IgD-negative memory B cell (primary cell): ENCODE data around the gene ZNF467. TPM values are rescaled to one million over a fixed set of nuclear protein-coding genes. Genes with fewer than 3 reads are reported as not detected.

Source experiments
- H3K27ac Mint-ChIP-seq, 3 donors: one replicate each; pipeline ENCODE4 v1.8.0; 2020 to 2022; ENCODE audit warnings: mild to moderate bottlenecking in 3 of 3, mixed read lengths in 3 of 3, moderate library complexity in 1 of 3
- H3K27me3 Mint-ChIP-seq: one replicate; pipeline ENCODE4 v1.8.0; 2021; ENCODE audit warnings: mixed read lengths
- H3K36me3 Mint-ChIP-seq: one replicate; pipeline ENCODE4 v1.8.0; 2020; ENCODE audit warnings: mild to moderate bottlenecking, mixed read lengths
- H3K4me1 Mint-ChIP-seq, 3 donors: one replicate each; pipeline ENCODE4 v1.8.0; 2020 to 2022; ENCODE audit warnings: mixed read lengths in 3 of 3, mild to moderate bottlenecking in 1 of 3
- H3K4me3 Mint-ChIP-seq, 4 donors: one replicate each; pipeline ENCODE4 v1.8.0; 2020 to 2022; ENCODE audit warnings: mild to moderate bottlenecking in 4 of 4, mixed read lengths in 4 of 4, moderate library complexity in 3 of 4
- H3K9me3 Mint-ChIP-seq, 3 donors: one replicate each; pipeline ENCODE4 v1.8.0; 2020 to 2021; ENCODE audit warnings: mixed read lengths in 3 of 3, mild to moderate bottlenecking in 1 of 3
- polyA plus RNA-seq: library from polyadenylated mRNA; unstranded; fragments of 300-500 nt; fragmentation: Illumina TruSeq; gene quantifications from one replicate; pipeline ENCODE4 v1.2.3, GENCODE V29; 2021

Gene ZNF467
- polyA plus RNA-seq, 1 donor from 2014 or later: not detected

GRCh38 chr7:149799397-149800168 is 26.2 kb upstream of the ZNF467 start:
- Mint-ChIP-seq H3K36me3 (no peaks in the 10 kb centered on the region), H3K27ac (no peak overlapping the region), H3K9me3 (no peaks in the 10 kb centered on the region), H3K4me3 (no peak overlapping the region), H3K27me3 (peaks cover 3% of the 10 kb centered on the region), H3K4me1 (no peaks in the 10 kb centered on the region)

- no peaks in the 10 kb centered on the region for H3K9me3 Mint-ChIP-seq
- H3K4me1 Mint-ChIP-seq: no peaks in the 10 kb centered on the region
- no peaks in the 10 kb centered on the region for H3K36me3 Mint-ChIP-seq
- no peak overlapping the region for H3K4me3 Mint-ChIP-seq
- peaks cover 3% of the 10 kb centered on the region for H3K27me3 Mint-ChIP-seq
- H3K27ac Mint-ChIP-seq: no peak overlapping the region
Measured at GRCh38 chr7:149797771-149798170, 24.4 kb upstream of the ZNF467 start.

- Mint-ChIP-seq H3K4me1 (no peaks in the 10 kb centered on the region), H3K27me3 (peaks cover 3% of the 10 kb centered on the region), H3K9me3 (no peaks in the 10 kb centered on the region), H3K27ac (no peak overlapping the region), H3K4me3 (no peak overlapping the region), H3K36me3 (no peaks in the 10 kb centered on the region)
Measured at GRCh38 chr7:149796287-149796860, 23.0 kb upstream of the ZNF467 start.

GRCh38 chr7:149795126-149795525 is 21.7 kb upstream of the ZNF467 start:
- H3K27ac Mint-ChIP-seq: no peak overlapping the region
- no peaks in the 10 kb centered on the region for H3K36me3 Mint-ChIP-seq
- peaks cover 10% of the 10 kb centered on the region for H3K27me3 Mint-ChIP-seq
- no peaks in the 10 kb centered on the region for H3K9me3 Mint-ChIP-seq
- no peaks in the 10 kb centered on the region for H3K4me1 Mint-ChIP-seq
- H3K4me3 Mint-ChIP-seq: no peak overlapping the region

- H3K27ac Mint-ChIP-seq: no peak overlapping the region
Measured at GRCh38 chr7:149794661-149795060, 21.3 kb upstream of the ZNF467 start.

GRCh38 chr7:149793261-149793660 is 19.9 kb upstream of the ZNF467 start:
- no peaks in the 10 kb centered on the region for H3K9me3 Mint-ChIP-seq
- no peaks in the 10 kb centered on the region for H3K36me3 Mint-ChIP-seq
- peaks cover 0 to 2% (median 0%) of the 10 kb centered on the region in 3 donors for H3K4me1 Mint-ChIP-seq
- H3K27me3 Mint-ChIP-seq: peaks cover 22% of the 10 kb centered on the region
- no peak overlapping the region for H3K27ac Mint-ChIP-seq
- no peak overlapping the region for H3K4me3 Mint-ChIP-seq

More at GRCh38 chr7:149794661-149795060, 21.3 kb upstream of the ZNF467 start:
- Mint-ChIP-seq H3K27me3 (peaks cover 13% of the 10 kb centered on the region), H3K4me3 (no peak overlapping the region), H3K4me1 (peaks cover 0 to 2% (median 0%) of the 10 kb centered on the region in 3 donors), H3K36me3 (no peaks in the 10 kb centered on the region), H3K9me3 (no peaks in the 10 kb centered on the region)

- Mint-ChIP-seq H3K27ac (no peak overlapping the region), H3K27me3 (peaks cover 22% of the 10 kb centered on the region), H3K4me1 (peaks cover 0 to 2% (median 0%) of the 10 kb centered on the region in 3 donors), H3K36me3 (no peaks in the 10 kb centered on the region), H3K9me3 (no peaks in the 10 kb centered on the region), H3K4me3 (no peak overlapping the region)
Measured at GRCh38 chr7:149792220-149792595, 18.8 kb upstream of the ZNF467 start.

GRCh38 chr7:149791411-149792219 is 18.2 kb upstream of the ZNF467 start:
- Mint-ChIP-seq H3K27me3 (peaks cover 22% of the 10 kb centered on the region), H3K4me1 (peaks cover 0 to 2% (median 0%) of the 10 kb centered on the region in 3 donors), H3K9me3 (no peaks in the 10 kb centered on the region), H3K27ac (no peak overlapping the region), H3K36me3 (no peaks in the 10 kb centered on the region), H3K4me3 (no peak overlapping the region)

- no peaks in the 10 kb centered on the region for H3K36me3 Mint-ChIP-seq
- peaks cover 0 to 2% (median 0%) of the 10 kb centered on the region in 3 donors for H3K4me1 Mint-ChIP-seq
- no peak overlapping the region for H3K27ac Mint-ChIP-seq
- no peaks in the 10 kb centered on the region for H3K9me3 Mint-ChIP-seq
- no peak overlapping the region for H3K4me3 Mint-ChIP-seq
- peaks cover 19% of the 10 kb centered on the region for H3K27me3 Mint-ChIP-seq
Measured at GRCh38 chr7:149790754-149791360, 17.5 kb upstream of the ZNF467 start.

- Mint-ChIP-seq H3K9me3 (no peaks in the 10 kb centered on the region), H3K36me3 (no peaks in the 10 kb centered on the region), H3K27ac (no peak overlapping the region), H3K4me1 (peaks cover 0 to 2% (median 0%) of the 10 kb centered on the region in 3 donors), H3K27me3 (peaks cover 21% of the 10 kb centered on the region), H3K4me3 (no peak overlapping the region)
Measured at GRCh38 chr7:149790146-149790548, 16.8 kb upstream of the ZNF467 start.

GRCh38 chr7:149789101-149789500 is 15.7 kb upstream of the ZNF467 start:
- Mint-ChIP-seq H3K9me3 (no peaks in the 10 kb centered on the region), H3K4me1 (peaks cover 0 to 2% (median 0%) of the 10 kb centered on the region in 3 donors), H3K4me3 (no peak overlapping the region), H3K27me3 (peaks cover 21% of the 10 kb centered on the region), H3K27ac (no peak overlapping the region), H3K36me3 (no peaks in the 10 kb centered on the region)

GRCh38 chr7:149788300-149788851 is 15.0 kb upstream of the ZNF467 start:
- H3K4me3 Mint-ChIP-seq: no peak overlapping the region
- H3K9me3 Mint-ChIP-seq: no peaks in the 10 kb centered on the region
- peak overlapping the region in 1 of 3 donors; percentile 58 for H3K27ac Mint-ChIP-seq
- peaks cover 0 to 2% (median 0%) of the 10 kb centered on the region in 3 donors for H3K4me1 Mint-ChIP-seq
- peaks cover 21% of the 10 kb centered on the region for H3K27me3 Mint-ChIP-seq
- H3K36me3 Mint-ChIP-seq: no peaks in the 10 kb centered on the region

- H3K4me1 Mint-ChIP-seq: peaks cover 0 to 2% (median 0%) of the 10 kb centered on the region in 3 donors
- no peaks in the 10 kb centered on the region for H3K36me3 Mint-ChIP-seq
- no peaks in the 10 kb centered on the region for H3K9me3 Mint-ChIP-seq
- peak overlapping the region in 1 of 4 donors; percentile 1 for H3K4me3 Mint-ChIP-seq
- H3K27ac Mint-ChIP-seq: no peak overlapping the region
- H3K27me3 Mint-ChIP-seq: peaks cover 21% of the 10 kb centered on the region
Measured at GRCh38 chr7:149787428-149788299, 14.3 kb upstream of the ZNF467 start.

GRCh38 chr7:149785983-149786382 is 12.6 kb upstream of the ZNF467 start:
- Mint-ChIP-seq H3K9me3 (no peaks in the 10 kb centered on the region), H3K4me1 (peaks cover 0 to 9% (median 0%) of the 10 kb centered on the region in 3 donors), H3K27me3 (peaks cover 18% of the 10 kb centered on the region), H3K27ac (no peak overlapping the region), H3K4me3 (no peak overlapping the region), H3K36me3 (no peaks in the 10 kb centered on the region)
